ENCODE results near the gene MALAT1. TPM values are rescaled to one million over a fixed set of nuclear protein-coding genes. Genes with fewer than 3 reads are reported as not detected.
A peak's percentile ranks its signal among the peaks of the same experiment; 100 is the strongest.

MALAT1 gene
- total RNA-seq, 4 donors from 2014 or later: 1,739 to 13,677 (median 9,435) TPM

DNA sequence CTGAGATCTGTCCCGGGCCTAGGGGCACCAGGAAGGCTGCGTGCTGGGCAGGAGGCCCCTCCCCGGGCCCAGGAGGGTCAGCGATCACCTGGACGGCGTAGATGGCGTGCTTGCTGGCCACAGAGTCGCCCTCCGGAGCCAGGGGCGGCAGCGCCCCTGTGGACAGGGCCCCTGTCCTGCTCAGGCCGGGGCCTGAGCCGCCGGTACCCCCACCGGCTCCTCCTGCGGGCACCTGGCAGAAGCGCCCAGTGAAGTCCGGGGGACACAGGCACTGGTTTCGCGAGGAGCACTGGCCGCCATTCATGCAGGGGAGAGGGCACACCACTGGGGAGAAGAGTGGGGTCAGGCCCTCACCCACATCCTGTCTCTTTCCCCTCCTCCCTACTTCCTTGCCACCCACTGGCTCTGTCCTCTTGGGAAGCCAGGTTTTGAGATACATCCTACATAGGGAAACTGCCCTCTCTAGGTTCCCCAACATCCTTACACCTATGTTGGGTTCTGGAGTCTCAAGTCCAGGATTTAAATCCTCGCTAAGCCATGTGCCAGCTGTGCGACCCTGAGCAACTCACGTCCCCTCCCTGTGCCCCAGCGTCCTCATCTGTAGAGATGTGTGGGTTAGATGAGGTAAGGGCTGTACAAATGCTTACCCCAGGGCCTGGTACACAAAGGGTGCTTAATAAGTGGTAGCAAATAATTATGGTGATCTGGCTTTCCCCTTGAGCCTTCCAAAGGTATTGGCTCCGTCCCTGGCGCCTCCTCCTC is 55.4 kb downstream of the MALAT1 start:
- H3K4me1 ChIP-seq: peaks cover 39 to 84% (median 53%) of the 10 kb centered on the region in 3 donors
- intact Hi-C loops (cut with DNase I): no loop called here

DNA sequence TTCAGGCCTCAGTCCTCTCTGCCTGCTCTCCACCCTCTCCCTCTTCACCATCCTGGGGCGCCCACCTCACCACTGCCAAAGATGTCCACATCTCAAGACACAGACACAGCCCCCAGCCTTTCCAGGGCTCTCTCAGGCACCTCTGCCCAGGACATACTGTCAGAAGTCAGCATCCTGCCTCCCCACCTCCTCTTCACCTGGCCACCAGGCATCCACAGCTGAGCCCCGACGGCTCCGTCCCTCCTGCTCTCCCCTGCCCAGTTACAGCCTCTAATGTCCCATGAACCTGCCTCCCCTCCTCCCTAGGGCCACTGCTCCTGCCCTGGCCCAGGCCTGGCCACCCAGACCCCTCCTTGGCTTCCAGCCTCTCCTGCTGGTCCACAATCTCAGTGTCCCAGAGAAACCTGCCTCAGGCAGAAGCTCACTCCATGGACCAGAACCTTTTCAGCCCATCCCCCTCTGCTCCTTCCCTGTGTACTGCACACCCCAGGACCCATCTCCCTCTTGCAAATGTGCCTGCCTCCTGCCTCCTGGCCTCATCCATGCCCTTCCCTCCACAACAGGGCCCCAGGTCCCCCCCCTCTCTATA is 56.1 kb downstream of the MALAT1 start:
- Histone ChIP-seq H3K9me3 (no peaks in the 10 kb centered on the region), H3K4me1 (peaks cover 46 to 91% (median 60%) of the 10 kb centered on the region in 3 donors), H3K36me3 (peaks cover 0 to 32% (median 0%) of the 10 kb centered on the region in 3 donors), H3K27ac (peak overlapping the region; percentile 16 to 95 (median 92)), H3K27me3 (no peaks in the 10 kb centered on the region), H3K4me3 (no peak overlapping the region)
- intact Hi-C loops (cut with DNase I): no loop called here
- no peak for DNase-seq
- TF ChIP-seq POLR2A (IDR thresholded peaks at IDR 0.05): no peak
- TF ChIP-seq, protein P1, sequence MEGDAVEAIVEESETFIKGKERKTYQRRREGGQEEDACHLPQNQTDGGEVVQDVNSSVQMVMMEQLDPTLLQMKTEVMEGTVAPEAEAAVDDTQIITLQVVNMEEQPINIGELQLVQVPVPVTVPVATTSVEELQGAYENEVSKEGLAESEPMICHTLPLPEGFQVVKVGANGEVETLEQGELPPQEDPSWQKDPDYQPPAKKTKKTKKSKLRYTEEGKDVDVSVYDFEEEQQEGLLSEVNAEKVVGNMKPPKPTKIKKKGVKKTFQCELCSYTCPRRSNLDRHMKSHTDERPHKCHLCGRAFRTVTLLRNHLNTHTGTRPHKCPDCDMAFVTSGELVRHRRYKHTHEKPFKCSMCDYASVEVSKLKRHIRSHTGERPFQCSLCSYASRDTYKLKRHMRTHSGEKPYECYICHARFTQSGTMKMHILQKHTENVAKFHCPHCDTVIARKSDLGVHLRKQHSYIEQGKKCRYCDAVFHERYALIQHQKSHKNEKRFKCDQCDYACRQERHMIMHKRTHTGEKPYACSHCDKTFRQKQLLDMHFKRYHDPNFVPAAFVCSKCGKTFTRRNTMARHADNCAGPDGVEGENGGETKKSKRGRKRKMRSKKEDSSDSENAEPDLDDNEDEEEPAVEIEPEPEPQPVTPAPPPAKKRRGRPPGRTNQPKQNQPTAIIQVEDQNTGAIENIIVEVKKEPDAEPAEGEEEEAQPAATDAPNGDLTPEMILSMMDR (IDR thresholded peaks at IDR 0.05): no peak
- 88 to 90% methylated on average over 4 of the region's 4 CpGs for WGBS, 2 donors

More for the DNA sequence above, 55.4 kb downstream of the MALAT1 start:
- peaks cover 0 to 32% (median 0%) of the 10 kb centered on the region in 3 donors for H3K36me3 ChIP-seq
- H3K27ac ChIP-seq: peak overlapping the region in 1 of 4 donors; percentile 91
- no peak for DNase-seq
- no peaks in the 10 kb centered on the region for H3K9me3 ChIP-seq
- H3K4me3 ChIP-seq: no peak overlapping the region
- no peaks in the 10 kb centered on the region for H3K27me3 ChIP-seq
- WGBS, 2 donors: 79 to 81% methylated on average over 6 to 9 of the region's 27 CpGs
- TF ChIP-seq POLR2A (IDR thresholded peaks at IDR 0.05): no peak
- TF ChIP-seq, protein P1 (IDR thresholded peaks at IDR 0.05): no peak

DNA sequence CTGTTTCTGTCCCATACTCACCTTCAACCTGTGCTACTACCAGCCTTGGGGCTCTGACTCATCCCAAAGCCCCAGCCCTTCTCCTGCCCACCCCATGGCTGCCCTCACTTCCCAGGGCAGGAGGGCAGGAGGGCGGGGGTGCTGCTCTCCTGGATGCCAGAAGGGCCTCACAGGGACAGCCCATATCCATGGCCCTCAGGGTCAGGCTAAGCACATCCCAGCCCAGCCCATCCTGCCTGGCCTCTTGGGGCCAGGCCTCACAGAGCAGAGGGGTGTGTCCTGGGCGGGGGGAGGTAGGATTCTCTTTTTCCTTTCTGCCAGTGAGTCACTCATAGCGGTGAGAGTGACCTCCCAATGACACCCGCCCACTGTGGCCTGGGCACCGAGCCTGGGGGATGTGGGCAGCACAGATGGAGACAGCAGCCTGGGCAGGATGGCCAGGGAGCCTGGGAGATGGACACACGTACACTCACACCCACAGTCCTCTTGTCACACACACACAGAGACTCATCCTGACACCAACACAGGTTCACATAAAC is 56.9 kb downstream of the MALAT1 start:
- 67% methylated on average over 1 of the region's 6 CpGs; no CpG with 5 or more reads in 1 of the 2 donors for WGBS, 2 donors
- TF ChIP-seq, protein P1 (IDR thresholded peaks at IDR 0.05): no peak
- TF ChIP-seq POLR2A (IDR thresholded peaks at IDR 0.05): no peak
- DNase-seq: no peak
- intact Hi-C loops (cut with DNase I): no loop called here
- H3K4me1 ChIP-seq: peaks cover 54 to 99% (median 69%) of the 10 kb centered on the region in 3 donors
- H3K4me3 ChIP-seq: peak overlapping the region in 1 of 4 donors; percentile 10
- H3K36me3 ChIP-seq: peaks cover 0 to 31% (median 0%) of the 10 kb centered on the region in 3 donors
- H3K9me3 ChIP-seq: no peaks in the 10 kb centered on the region
- no peaks in the 10 kb centered on the region for H3K27me3 ChIP-seq
- peak overlapping the region; percentile 16 to 95 (median 92) for H3K27ac ChIP-seq

Small RNAs within 50 kb of the gene (small RNA-seq; reads per million reads assigned to genes)
- 0 reads per million in 4 donors for gene RF01684

Other genes starting within 250 kb of the MALAT1 start
- 10 to 100 TPM in 2 of 4 donors, 1 to 10 TPM in 2; 3.1 to 14.1 (median 10.4) TPM for gene POLA2, start 237.1 kb upstream of the MALAT1 start, total RNA-seq
- 10 to 100 TPM in 1 of 4 donors, 1 to 10 TPM in 2, under 1 TPM in 1; 0.76 to 11.4 (median 5.6) TPM for gene CDC42EP2, start 184.2 kb upstream of the MALAT1 start, total RNA-seq
- gene DPF2, start 165.2 kb upstream of the MALAT1 start, total RNA-seq: 10 to 100 TPM; 18.7 to 35.3 (median 23.8) TPM
- 1 to 10 TPM in 1 of 4 donors, under 1 TPM in 3; 0.13 to 1.3 (median 0.56) TPM for gene TIGD3, start 144.3 kb upstream of the MALAT1 start, total RNA-seq
- gene SLC25A45, start 116.4 kb upstream of the MALAT1 start, total RNA-seq: 1 to 10 TPM; 1.9 to 7.7 (median 4.0) TPM
- gene FRMD8, start 112.4 kb upstream of the MALAT1 start, total RNA-seq: 10 to 100 TPM; 44.1 to 88.7 (median 81.0) TPM
- gene NEAT1, start 76.2 kb upstream of the MALAT1 start, total RNA-seq: 100 to 1,000 TPM in 3 of 4 donors, 10 to 100 TPM in 1; 30.6 to 705 (median 357) TPM
- gene SCYL1, start 26.0 kb downstream of the MALAT1 start, total RNA-seq: 10 to 100 TPM; 40.6 to 63.3 (median 52.6) TPM
- gene LTBP3, start 59.3 kb downstream of the MALAT1 start, total RNA-seq: 10 to 100 TPM; 28.1 to 87.5 (median 54.0) TPM
- gene ZNRD2, start 71.4 kb downstream of the MALAT1 start, total RNA-seq: 10 to 100 TPM; 33.2 to 48.0 (median 40.0) TPM
- gene FAM89B, start 73.5 kb downstream of the MALAT1 start, total RNA-seq: 10 to 100 TPM; 12.0 to 44.1 (median 23.9) TPM
- gene EHBP1L1, start 77.0 kb downstream of the MALAT1 start, total RNA-seq: 100 to 1,000 TPM in 1 of 4 donors, 10 to 100 TPM in 3; 46.5 to 101 (median 87.4) TPM
- gene KCNK7, start 96.8 kb downstream of the MALAT1 start, total RNA-seq: 10 to 100 TPM in 3 of 4 donors, 1 to 10 TPM in 1; 5.5 to 22.5 (median 15.2) TPM
- gene MAP3K11, start 115.2 kb downstream of the MALAT1 start, total RNA-seq: 10 to 100 TPM; 27.5 to 33.0 (median 30.4) TPM
- gene PCNX3, start 116.7 kb downstream of the MALAT1 start, total RNA-seq: 10 to 100 TPM; 24.0 to 40.0 (median 30.9) TPM
- gene SIPA1, start 139.1 kb downstream of the MALAT1 start, total RNA-seq: 10 to 100 TPM in 3 of 4 donors, 1 to 10 TPM in 1; 7.8 to 29.2 (median 27.5) TPM
- gene RELA, start 163.9 kb downstream of the MALAT1 start, total RNA-seq: 10 to 100 TPM; 29.4 to 49.4 (median 47.5) TPM
- gene KAT5, start 213.2 kb downstream of the MALAT1 start, total RNA-seq: 10 to 100 TPM; 38.2 to 64.7 (median 51.1) TPM
- gene RNASEH2C, start 221.8 kb downstream of the MALAT1 start, total RNA-seq: 10 to 100 TPM; 39.9 to 59.5 (median 50.8) TPM

Measured in esophagus squamous epithelium (tissue), 5 donors.